ENCODE results near the gene FAM83D.

Gene FAM83D

DNA sequence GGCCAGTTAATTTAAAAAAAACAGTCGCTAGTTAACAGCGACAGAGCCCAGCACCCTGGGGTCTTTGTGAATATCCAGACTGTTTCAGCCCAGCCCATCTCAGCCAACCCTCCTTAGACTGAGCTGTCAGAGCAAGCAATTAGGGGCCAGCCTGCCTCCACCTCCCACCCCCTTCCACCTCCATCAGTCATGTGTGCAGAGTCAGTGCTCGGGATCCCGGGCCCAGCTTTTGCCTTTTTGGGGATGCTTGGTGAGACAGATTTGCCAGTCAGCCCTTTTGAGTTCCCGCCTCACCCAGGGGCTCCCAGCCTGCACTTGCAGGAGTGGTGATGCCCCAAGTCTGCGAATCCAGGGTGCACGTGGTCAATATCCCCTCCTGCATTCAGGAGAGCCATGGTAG lies 6.5 kb upstream of the FAM83D start:
- H3K27ac ChIP-seq (replicated peaks; ENCODE audit: low read length): peak overlapping the region; percentile 9
- no peak for DNase-seq (ENCODE audit: low spot score)

DNA sequence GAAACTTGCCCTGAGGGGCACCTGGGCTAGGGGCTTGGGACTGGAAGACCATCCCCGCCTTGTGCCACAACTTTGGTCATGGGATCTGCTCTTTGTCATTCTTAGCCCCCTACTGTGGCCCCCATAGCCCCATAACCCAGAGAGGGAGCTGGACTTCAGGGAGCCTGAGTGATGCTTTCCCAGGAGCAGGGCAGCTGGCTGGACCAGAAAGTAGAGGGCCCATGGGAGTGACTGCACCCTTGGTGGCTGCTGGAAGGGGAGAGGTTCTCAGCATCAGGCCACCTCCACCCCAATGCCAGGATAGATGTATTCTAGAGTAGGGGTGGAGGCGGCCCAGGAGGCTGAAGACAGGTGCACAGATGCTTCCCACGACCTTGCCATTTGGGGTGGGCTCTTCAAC lies 5.8 kb upstream of the FAM83D start:
- Histone ChIP-seq H4K8ac (ENCODE audit: low read depth, low read length) (no peak overlapping the region), H3K79me1 (ENCODE audit: low read depth, low read length) (no peaks in the 10 kb centered on the region), H3K18ac (ENCODE audit: low read length) (peak overlapping the region; percentile 49), H3K4ac (ENCODE audit: low read length) (no peak overlapping the region), H3K9me3 (replicated peaks in 1 of 2; ENCODE audit: control insufficient read depth in 2 of 2, insufficient read depth in 1 of 2, low read depth in 1 of 2, low read length in 2 of 2) (peaks cover 0 to 2% of the 10 kb centered on the region in 2 donors), H3K4me1 (ENCODE audit: control insufficient read depth in 2 of 2, insufficient read depth in 1 of 2, low read depth in 1 of 2, low read length in 2 of 2) (peaks cover 0 to 17% of the 10 kb centered on the region in 2 donors), H2AK5ac (ENCODE audit: low read depth, low read length) (peak overlapping the region; percentile 11), H2AFZ (ENCODE audit: low read length) (no peak overlapping the region), H3K27me3 (ENCODE audit: control insufficient read depth in 3 of 3, insufficient read depth in 3 of 3, low read depth in 1 of 3, low read length in 3 of 3) (no peaks in the 10 kb centered on the region), H3K9ac (ENCODE audit: low read depth, low read length, poor library complexity) (no peak overlapping the region), H3K4me3 (ENCODE audit: low read length in 2 of 2) (no peak overlapping the region), H3K4me2 (ENCODE audit: insufficient read depth, low read length, poor library complexity, severe bottlenecking) (no peak overlapping the region), H2BK120ac (ENCODE audit: low read depth, low read length) (peak overlapping the region; percentile 42), H3K14ac (ENCODE audit: low read length) (no peak overlapping the region), H3K36me3 (replicated peaks in 1 of 2; ENCODE audit: control insufficient read depth in 2 of 2, insufficient read depth in 2 of 2, low read length in 2 of 2) (peaks cover 0 to 14% of the 10 kb centered on the region in 2 donors), H2BK12ac (ENCODE audit: low read length) (peak overlapping the region; percentile 7), H3K27ac (replicated peaks; ENCODE audit: low read length) (no peak overlapping the region), H2BK5ac (ENCODE audit: low read length) (no peak overlapping the region), H2BK15ac (ENCODE audit: low read length) (peak overlapping the region; percentile 46), H4K91ac (ENCODE audit: low read depth, low read length, poor library complexity) (no peak overlapping the region), H3K23ac (ENCODE audit: low read depth, low read length, poor library complexity) (no peak overlapping the region)
- DNase-seq (ENCODE audit: low spot score): no peak
- WGBS, 2 donors (ENCODE audit: extremely low coverage in 2 of 2, insufficient read length in 2 of 2, insufficient replicate concordance in 1 of 2): no CpG with 5 or more reads among the region's 3 CpGs

More for the DNA sequence above, 6.5 kb upstream of the FAM83D start:
- Histone ChIP-seq H2AFZ (ENCODE audit: low read length) (no peak overlapping the region), H3K4ac (ENCODE audit: low read length) (no peak overlapping the region), H2BK5ac (ENCODE audit: low read length) (peak overlapping the region; percentile 32), H3K9me3 (replicated peaks in 1 of 2; ENCODE audit: control insufficient read depth in 2 of 2, insufficient read depth in 1 of 2, low read depth in 1 of 2, low read length in 2 of 2) (peaks cover 0 to 2% of the 10 kb centered on the region in 2 donors), H4K8ac (ENCODE audit: low read depth, low read length) (no peak overlapping the region), H3K23ac (ENCODE audit: low read depth, low read length, poor library complexity) (no peak overlapping the region), H3K4me2 (ENCODE audit: insufficient read depth, low read length, poor library complexity, severe bottlenecking) (no peak overlapping the region), H2BK12ac (ENCODE audit: low read length) (peak overlapping the region; percentile 85), H3K79me1 (ENCODE audit: low read depth, low read length) (no peaks in the 10 kb centered on the region), H3K14ac (ENCODE audit: low read length) (no peak overlapping the region), H2AK5ac (ENCODE audit: low read depth, low read length) (peak overlapping the region; percentile 11), H3K9ac (ENCODE audit: low read depth, low read length, poor library complexity) (no peak overlapping the region), H4K91ac (ENCODE audit: low read depth, low read length, poor library complexity) (no peak overlapping the region), H3K18ac (ENCODE audit: low read length) (peak overlapping the region; percentile 93), H3K36me3 (replicated peaks in 1 of 2; ENCODE audit: control insufficient read depth in 2 of 2, insufficient read depth in 2 of 2, low read length in 2 of 2) (peaks cover 0 to 14% of the 10 kb centered on the region in 2 donors), H2BK120ac (ENCODE audit: low read depth, low read length) (peak overlapping the region; percentile 42), H3K4me1 (ENCODE audit: control insufficient read depth in 2 of 2, insufficient read depth in 1 of 2, low read depth in 1 of 2, low read length in 2 of 2) (peaks cover 0 to 17% of the 10 kb centered on the region in 2 donors), H3K4me3 (ENCODE audit: low read length in 2 of 2) (no peak overlapping the region), H2BK15ac (ENCODE audit: low read length) (peak overlapping the region; percentile 46), H3K27me3 (ENCODE audit: control insufficient read depth in 3 of 3, insufficient read depth in 3 of 3, low read depth in 1 of 3, low read length in 3 of 3) (no peaks in the 10 kb centered on the region)
- no CpG with 5 or more reads among the region's 7 CpGs for WGBS, 2 donors (ENCODE audit: extremely low coverage in 2 of 2, insufficient read length in 2 of 2, insufficient replicate concordance in 1 of 2)

DNA sequence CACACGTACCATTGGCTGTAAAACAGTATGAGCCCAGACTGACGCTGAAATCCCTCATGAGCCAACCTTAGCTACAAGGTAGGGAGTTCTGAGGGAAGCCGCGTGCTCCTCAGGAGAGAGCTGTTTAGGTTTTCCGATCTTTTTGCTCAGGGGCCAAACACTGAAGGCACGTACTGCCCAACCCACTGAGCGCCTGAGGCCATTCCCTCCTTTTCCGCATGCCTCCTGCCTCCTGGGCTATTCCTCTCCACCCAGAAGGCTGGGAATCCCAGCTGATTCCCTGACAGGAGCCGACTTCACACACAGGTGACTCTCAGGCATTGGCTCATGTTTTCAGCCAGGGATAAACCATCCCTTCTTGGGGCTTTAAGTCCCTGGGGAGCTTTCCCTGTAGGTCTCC lies 5.4 kb upstream of the FAM83D start:
- Histone ChIP-seq H2BK12ac (ENCODE audit: low read length) (no peak overlapping the region), H2BK5ac (ENCODE audit: low read length) (no peak overlapping the region)
- WGBS, 2 donors (ENCODE audit: extremely low coverage in 2 of 2, insufficient read length in 2 of 2, insufficient replicate concordance in 1 of 2): no CpG with 5 or more reads among the region's 9 CpGs

DNA sequence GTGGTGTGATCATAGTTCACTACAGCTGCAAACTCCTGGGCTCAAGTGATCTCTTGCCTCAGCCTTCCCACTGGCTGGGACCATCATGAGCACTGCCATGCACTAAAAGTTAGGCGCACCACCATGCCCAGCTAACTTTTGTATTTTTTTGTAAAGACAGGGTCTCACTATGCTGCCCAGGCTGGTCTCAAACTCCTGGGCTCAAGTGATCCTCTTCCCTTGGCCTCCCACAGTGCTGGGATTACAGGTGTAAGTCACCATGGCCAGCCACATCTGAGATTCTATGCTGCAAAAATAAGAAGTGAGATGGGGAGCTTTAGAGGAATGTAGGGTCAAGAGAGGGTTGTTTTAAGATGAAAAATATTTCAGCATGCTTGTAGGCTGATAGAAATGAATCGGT lies 1.5 kb upstream of the FAM83D start:
- Histone ChIP-seq H2BK120ac (ENCODE audit: low read depth, low read length) (no peak overlapping the region), H3K4me3 (ENCODE audit: low read length in 2 of 2) (no peak overlapping the region), H2AFZ (ENCODE audit: low read length) (no peak overlapping the region), H4K8ac (ENCODE audit: low read depth, low read length) (no peak overlapping the region), H3K79me1 (ENCODE audit: low read depth, low read length) (peaks cover 10% of the 10 kb centered on the region), H3K4me1 (ENCODE audit: control insufficient read depth in 2 of 2, insufficient read depth in 1 of 2, low read depth in 1 of 2, low read length in 2 of 2) (peaks cover 5 to 17% of the 10 kb centered on the region in 2 donors), H3K18ac (ENCODE audit: low read length) (no peak overlapping the region), H3K9me3 (replicated peaks in 1 of 2; ENCODE audit: control insufficient read depth in 2 of 2, insufficient read depth in 1 of 2, low read depth in 1 of 2, low read length in 2 of 2) (no peaks in the 10 kb centered on the region), H2BK15ac (ENCODE audit: low read length) (no peak overlapping the region), H2BK12ac (ENCODE audit: low read length) (no peak overlapping the region), H3K14ac (ENCODE audit: low read length) (no peak overlapping the region), H3K9ac (ENCODE audit: low read depth, low read length, poor library complexity) (no peak overlapping the region), H3K23ac (ENCODE audit: low read depth, low read length, poor library complexity) (no peak overlapping the region), H3K27ac (replicated peaks; ENCODE audit: low read length) (no peak overlapping the region), H3K4ac (ENCODE audit: low read length) (no peak overlapping the region), H3K36me3 (replicated peaks in 1 of 2; ENCODE audit: control insufficient read depth in 2 of 2, insufficient read depth in 2 of 2, low read length in 2 of 2) (peaks cover 4 to 18% of the 10 kb centered on the region in 2 donors), H4K91ac (ENCODE audit: low read depth, low read length, poor library complexity) (no peak overlapping the region), H3K27me3 (ENCODE audit: control insufficient read depth in 3 of 3, insufficient read depth in 3 of 3, low read depth in 1 of 3, low read length in 3 of 3) (no peaks in the 10 kb centered on the region), H2BK5ac (ENCODE audit: low read length) (no peak overlapping the region), H3K4me2 (ENCODE audit: insufficient read depth, low read length, poor library complexity, severe bottlenecking) (no peak overlapping the region), H2AK5ac (ENCODE audit: low read depth, low read length) (no peak overlapping the region)
- no CpG with 5 or more reads among the region's 2 CpGs for WGBS, 2 donors (ENCODE audit: extremely low coverage in 2 of 2, insufficient read length in 2 of 2, insufficient replicate concordance in 1 of 2)
- no peak for DNase-seq (ENCODE audit: low spot score)

More for the DNA sequence above, 5.4 kb upstream of the FAM83D start:
- Histone ChIP-seq H3K9me3 (replicated peaks in 1 of 2; ENCODE audit: control insufficient read depth in 2 of 2, insufficient read depth in 1 of 2, low read depth in 1 of 2, low read length in 2 of 2) (peaks cover 0 to 2% of the 10 kb centered on the region in 2 donors), H2BK120ac (ENCODE audit: low read depth, low read length) (no peak overlapping the region), H2AFZ (ENCODE audit: low read length) (no peak overlapping the region), H3K9ac (ENCODE audit: low read depth, low read length, poor library complexity) (no peak overlapping the region), H3K4me2 (ENCODE audit: insufficient read depth, low read length, poor library complexity, severe bottlenecking) (no peak overlapping the region), H3K27ac (replicated peaks; ENCODE audit: low read length) (no peak overlapping the region), H3K23ac (ENCODE audit: low read depth, low read length, poor library complexity) (no peak overlapping the region), H3K36me3 (replicated peaks in 1 of 2; ENCODE audit: control insufficient read depth in 2 of 2, insufficient read depth in 2 of 2, low read length in 2 of 2) (peaks cover 0 to 14% of the 10 kb centered on the region in 2 donors), H3K4me3 (ENCODE audit: low read length in 2 of 2) (no peak overlapping the region), H3K4ac (ENCODE audit: low read length) (no peak overlapping the region), H3K27me3 (ENCODE audit: control insufficient read depth in 3 of 3, insufficient read depth in 3 of 3, low read depth in 1 of 3, low read length in 3 of 3) (no peaks in the 10 kb centered on the region), H3K14ac (ENCODE audit: low read length) (no peak overlapping the region), H2BK15ac (ENCODE audit: low read length) (no peak overlapping the region), H4K91ac (ENCODE audit: low read depth, low read length, poor library complexity) (no peak overlapping the region), H4K8ac (ENCODE audit: low read depth, low read length) (no peak overlapping the region), H3K79me1 (ENCODE audit: low read depth, low read length) (no peaks in the 10 kb centered on the region), H3K18ac (ENCODE audit: low read length) (no peak overlapping the region), H2AK5ac (ENCODE audit: low read depth, low read length) (peak overlapping the region; percentile 11), H3K4me1 (ENCODE audit: control insufficient read depth in 2 of 2, insufficient read depth in 1 of 2, low read depth in 1 of 2, low read length in 2 of 2) (peaks cover 0 to 17% of the 10 kb centered on the region in 2 donors)
- DNase-seq (ENCODE audit: low spot score): no peak
